Stimulated activated CD8-positive, alpha-beta memory T cell treated with anti-CD3 and anti-CD28 coated beads, Interleukin-2, amount 100 ng/mL, for 1 hour (primary cell): Measurements from ENCODE around the gene KCNH1.

Experiments
- DNase-seq, 2 donors: peaks; one replicate each; pipeline ENCODE4 v3.0.0-alpha.2; 2020; ENCODE audit warnings: low read depth in 2 of 2

KCNH1 gene

DNA sequence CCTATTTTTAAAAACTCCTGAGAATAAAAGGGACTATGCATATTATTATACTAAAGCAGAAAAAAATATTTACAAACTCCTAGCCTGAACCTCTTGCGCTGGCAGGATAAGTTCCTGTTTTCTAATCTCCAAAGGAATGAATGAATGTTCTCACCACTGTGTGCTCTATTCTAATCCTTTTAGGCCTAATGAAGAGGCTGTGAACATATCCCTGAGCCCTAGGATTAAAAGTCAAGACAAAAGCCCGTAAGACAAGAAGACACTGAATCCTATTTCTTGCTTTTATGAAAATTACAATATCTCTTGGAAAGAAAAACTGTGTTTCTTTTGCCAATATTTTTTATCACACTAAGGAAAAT, 487.7 kb downstream of the KCNH1 start:
- no peak for DNase-seq

DNA sequence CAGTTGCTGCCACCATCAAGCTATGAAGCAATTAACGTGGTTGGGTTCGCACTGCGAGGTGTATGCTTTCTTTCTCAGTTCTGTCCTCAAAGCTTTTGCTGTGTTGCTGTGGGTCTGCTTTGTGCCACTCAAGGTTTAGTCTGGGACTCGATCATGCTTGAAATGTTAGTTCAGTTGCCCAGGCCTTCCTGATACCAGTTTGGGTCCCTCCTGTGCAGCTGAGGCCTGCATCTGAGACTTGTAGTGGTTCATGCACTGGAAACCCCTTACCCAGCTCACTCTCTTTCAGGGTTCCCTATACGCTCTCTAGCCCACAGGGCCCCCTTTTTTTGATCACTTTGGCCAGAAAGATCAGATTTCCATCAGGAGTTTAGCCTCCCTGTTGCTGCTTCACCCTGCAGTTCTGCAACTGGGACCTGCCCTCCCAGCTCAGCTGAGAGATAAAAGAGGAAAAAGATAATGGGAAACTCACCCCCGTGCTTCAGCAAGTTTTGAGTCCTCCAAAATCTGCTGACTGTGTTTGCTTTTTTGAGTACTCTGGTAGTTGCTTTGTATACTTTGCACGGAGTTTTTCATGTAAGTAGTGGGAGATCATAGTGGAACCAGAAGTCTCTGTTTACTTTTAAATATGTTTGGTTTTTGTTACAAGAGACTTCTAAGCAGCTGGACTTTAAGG, 488.2 kb downstream of the KCNH1 start:
- no peak for DNase-seq

GRCh38 chr1:210641582-210641981, 492.4 kb downstream of the KCNH1 start:
- no peak for DNase-seq

DNA sequence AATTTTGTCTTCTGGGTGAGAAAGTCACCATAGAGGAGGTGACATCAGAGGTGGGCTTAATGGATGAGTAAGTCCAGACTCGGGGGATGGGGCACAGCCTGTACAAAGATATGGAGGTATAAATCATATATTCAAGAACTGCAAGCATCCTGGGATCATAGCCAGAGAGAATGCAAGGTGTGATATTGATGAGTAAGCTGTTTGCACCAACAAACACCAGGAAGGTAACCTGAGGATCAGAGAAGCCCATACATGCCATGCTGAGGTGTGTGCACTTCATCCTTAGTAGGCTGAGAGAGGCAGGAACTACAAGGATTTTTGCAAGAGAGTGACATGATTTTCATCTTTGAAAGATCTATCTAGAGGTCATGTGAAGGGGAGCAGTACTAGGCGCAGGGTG, 498.8 kb downstream of the KCNH1 start:
- DNase-seq, result no peak

DNA sequence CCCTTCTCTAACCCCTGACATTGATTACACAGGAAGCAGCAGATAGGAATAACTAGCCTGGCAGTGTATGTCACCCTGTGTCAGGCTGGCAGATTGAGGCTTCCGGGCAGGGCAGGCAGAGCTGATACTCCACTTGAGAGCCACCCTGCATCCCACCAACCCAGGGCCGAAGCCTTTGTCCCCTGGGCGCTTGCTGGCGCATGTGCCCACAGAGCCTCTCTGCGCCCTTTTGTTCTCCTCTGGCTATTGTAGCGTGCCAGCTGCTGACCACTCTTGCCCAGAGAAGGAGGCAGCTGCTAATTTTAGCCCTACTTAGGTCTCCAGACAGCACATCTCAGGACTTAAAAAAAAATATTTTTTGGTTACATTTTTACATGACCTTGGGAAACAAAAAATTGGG, 500.3 kb downstream of the KCNH1 start:
- DNase-seq, result no peak

DNA sequence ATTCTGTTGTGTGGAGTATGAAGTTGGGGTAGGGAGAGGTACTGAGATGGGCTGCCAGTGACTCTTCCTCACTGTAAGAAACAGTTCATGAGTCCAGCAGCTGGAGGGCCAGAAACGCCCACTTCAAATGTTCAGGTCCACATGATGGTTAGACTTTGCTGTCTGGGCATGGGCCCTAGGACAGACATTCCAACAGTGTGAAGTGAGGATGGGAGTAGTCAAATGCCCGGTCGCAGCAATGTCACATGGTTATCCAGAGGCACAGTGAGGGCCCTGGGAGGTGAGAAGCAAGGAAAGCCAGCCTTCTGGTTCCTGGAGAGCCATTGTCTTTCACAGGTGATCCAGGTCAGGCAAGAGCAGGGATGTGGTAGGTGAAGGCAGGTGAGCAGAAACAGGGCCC, 500.8 kb downstream of the KCNH1 start:
- DNase-seq, result no peak

GRCh38 chr1:210631399-210631798, 502.5 kb downstream of the KCNH1 start:
- no peak for DNase-seq

- no peak for DNase-seq
Observed at GRCh38 chr1:210629276-210629675, 504.7 kb downstream of the KCNH1 start.

DNA sequence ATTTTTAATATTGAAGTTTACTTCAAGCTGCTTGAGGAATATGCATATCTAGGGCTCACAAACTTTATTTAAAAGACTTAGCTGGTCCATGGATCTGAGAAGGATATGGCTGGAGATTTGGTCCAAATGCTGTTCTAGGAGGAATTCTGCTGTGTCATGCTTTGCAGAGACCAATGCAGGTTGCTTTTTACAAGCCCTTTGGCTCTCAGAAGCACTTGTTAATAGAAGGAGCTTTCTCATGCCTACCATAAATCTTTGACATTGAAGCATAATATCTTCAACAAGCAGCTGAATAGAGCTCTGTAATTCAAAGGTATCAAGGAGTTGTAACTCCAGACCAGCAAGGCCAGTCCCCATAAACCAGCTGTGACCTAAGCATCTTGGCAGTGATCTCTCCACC, 506.2 kb downstream of the KCNH1 start:
- no peak for DNase-seq
